Motor neuron (in vitro differentiated cells): Measurements from ENCODE around the gene CACNA1E. TPM values are rescaled to one million over a fixed set of nuclear protein-coding genes. Genes with fewer than 3 reads are reported as not detected.

ENCODE experiments used
- ATAC-seq, 8 experiments: fragments of 200-7000 bp; cut with Tn5 transposase; replicated peaks in 6 of 8; 2 replicates each; pipeline ENCODE4 v1.8.0; 2021; ENCODE audit warnings: mild to moderate bottlenecking in 8 of 8, moderate library complexity in 8 of 8
- H3K27ac ChIP-seq, 2 donors: fragments of 250-450 bp; sonication (Bioruptor Pico); 2 replicates each; pipeline ENCODE4 v1.9.0; 2021; ENCODE audit warnings: antibody characterized with exemption in 2 of 2, mild to moderate bottlenecking in 2 of 2, moderate library complexity in 1 of 2
- H3K4me1 ChIP-seq, 2 donors: fragments of 250-450 bp; sonication (Bioruptor Pico); replicated peaks in 1 of 2; 2 replicates each; pipeline ENCODE4 v1.6.1; 2021; ENCODE audit warnings: antibody characterized with exemption in 2 of 2, mild to moderate bottlenecking in 2 of 2, moderate library complexity in 1 of 2
- H3K4me3 ChIP-seq, 5 donors: fragments of 250-450 bp; sonication (Bioruptor Pico); 2 replicates each; pipeline ENCODE4 v1.9.0; 2021; ENCODE audit warnings: antibody characterized with exemption in 5 of 5, mild to moderate bottlenecking in 5 of 5, moderate library complexity in 4 of 5
- WGBS, 10 experiments: fragments of 450-650 bp; shearing (Covaris generic); methylation state at CpG; one replicate each; pipeline ENCODE4 v1.0.0; 2022; 5-methylcytosine and 5-hydroxymethylcytosine counted together
- in situ Hi-C, 9 experiments: fragments of 400-800 bp; cut with MboI; loops; one replicate each; pipeline ENCODE4 v1.15.0; 2021; ENCODE audit warnings: low sequenced_read_pairs in 9 of 9, low pct_unique_long_range_greater_than_20kb in 2 of 9; ENCODE audit not compliant: unreplicated experiment in 9 of 9
- total RNA-seq, 8 experiments: library from RNA; unstranded; fragments of 300-600 nt; gene quantifications; 2 replicates each; pipeline versions ENCODE4 v1.2.3 to v1.2.4, GENCODE V29; 2022

The CACNA1E gene
- total RNA-seq, 8 experiments from 2014 or later, result 0.10 to 19.4 (median 6.8) TPM

- no peak overlapping the region for H3K4me3 ChIP-seq
- no peak for ATAC-seq
- no peaks in the 10 kb centered on the region for H3K4me1 ChIP-seq
- 0 to 83% (median 65%) methylated on average over 1 to 2 of the region's 2 CpGs for WGBS, 10 experiments
- in situ Hi-C loops, result loop anchor here in 2 of 9 experiments (25.0 kb wide), 2 partner anchors 98 to 198 kb away; partner anchors contain the start of gene CACNA1E (in 1 of the 2)
- no peak overlapping the region for H3K27ac ChIP-seq
These were observed 201.9 kb downstream of the CACNA1E start for GRCh38 chr1:181685211-181685610.

GRCh38 chr1:181701891-181702290 lies 218.6 kb downstream of the CACNA1E start:
- in situ Hi-C loops, result no loop called here
- Histone ChIP-seq H3K4me3 (no peak overlapping the region), H3K27ac (no peak overlapping the region), H3K4me1 (peaks cover 0 to 10% of the 10 kb centered on the region in 2 donors)
- no peak for ATAC-seq
- WGBS, 10 experiments, result 0 to 100% (median 50%) methylated on average over 1 of the region's 1 CpG; no CpG with 5 or more reads in 1 of the 10 experiments

GRCh38 chr1:181704546-181704945 lies 221.2 kb downstream of the CACNA1E start:
- 0 to 46% (median 20%) methylated on average over 1 to 7 of the region's 8 CpGs; no CpG with 5 or more reads in 3 of the 10 experiments for WGBS, 10 experiments
- in situ Hi-C loops, result no loop called here
- Histone ChIP-seq H3K27ac (no peak overlapping the region), H3K4me1 (peaks cover 0 to 10% of the 10 kb centered on the region in 2 donors), H3K4me3 (no peak overlapping the region)
- peak in 5 of 8 experiments; percentile 78 to 100 (median 87) for ATAC-seq

GRCh38 chr1:181711820-181712219 lies 228.5 kb downstream of the CACNA1E start:
- Histone ChIP-seq H3K27ac (no peak overlapping the region), H3K4me3 (no peak overlapping the region), H3K4me1 (peaks cover 0 to 11% of the 10 kb centered on the region in 2 donors)
- no peak for ATAC-seq
- 0 to 88% (median 60%) methylated on average over 1 to 4 of the region's 4 CpGs; no CpG with 5 or more reads in 3 of the 10 experiments for WGBS, 10 experiments
- in situ Hi-C loops, result no loop called here

- ATAC-seq, result peak in 1 of 8 experiments; percentile 18
- 0 to 96% (median 88%) methylated on average over 1 to 9 of the region's 9 CpGs; no CpG with 5 or more reads in 2 of the 10 experiments for WGBS, 10 experiments
- H3K4me3 ChIP-seq, result no peak overlapping the region
- peaks cover 0 to 11% of the 10 kb centered on the region in 2 donors for H3K4me1 ChIP-seq
- in situ Hi-C loops, result no loop called here
- H3K27ac ChIP-seq, result no peak overlapping the region
These were observed 229.4 kb downstream of the CACNA1E start for GRCh38 chr1:181712711-181713110.

GRCh38 chr1:181714428-181714827 lies 231.1 kb downstream of the CACNA1E start:
- no peak overlapping the region for H3K4me3 ChIP-seq
- in situ Hi-C loops, result no loop called here
- H3K4me1 ChIP-seq, result peaks cover 0 to 11% of the 10 kb centered on the region in 2 donors
- WGBS, 10 experiments, result 0 to 85% (median 54%) methylated on average over 1 to 2 of the region's 2 CpGs; no CpG with 5 or more reads in 4 of the 10 experiments
- peak in 6 of 8 experiments; percentile 39 to 79 (median 52) for ATAC-seq
- no peak overlapping the region for H3K27ac ChIP-seq

GRCh38 chr1:181718034-181718433 lies 234.7 kb downstream of the CACNA1E start:
- no peak overlapping the region for H3K27ac ChIP-seq
- peaks cover 0 to 11% of the 10 kb centered on the region in 2 donors for H3K4me1 ChIP-seq
- WGBS, 10 experiments, result 0 to 82% (median 47%) methylated on average over 2 to 6 of the region's 6 CpGs
- no peak overlapping the region for H3K4me3 ChIP-seq
- peak in 1 of 8 experiments; percentile 49 for ATAC-seq
- in situ Hi-C loops, result no loop called here

- Histone ChIP-seq H3K27ac (no peak overlapping the region), H3K4me1 (peaks cover 0 to 7% of the 10 kb centered on the region in 2 donors), H3K4me3 (no peak overlapping the region)
- in situ Hi-C loops, result no loop called here
- 0 to 71% (median 29%) methylated on average over 1 to 4 of the region's 4 CpGs; no CpG with 5 or more reads in 1 of the 10 experiments for WGBS, 10 experiments
- ATAC-seq, result peak in 4 of 8 experiments; percentile 49 to 90 (median 82)
These were observed 243.1 kb downstream of the CACNA1E start for GRCh38 chr1:181726320-181727012.

GRCh38 chr1:181730606-181731005 lies 247.3 kb downstream of the CACNA1E start:
- Histone ChIP-seq H3K4me3 (no peak overlapping the region), H3K27ac (no peak overlapping the region), H3K4me1 (peaks cover 0 to 7% of the 10 kb centered on the region in 2 donors)
- whole genome bisulfite sequencing, 10 experiments, result 0 to 88% (median 84%) methylated on average over 1 to 7 of the region's 7 CpGs; no CpG with 5 or more reads in 4 of the 10 experiments
- in situ Hi-C loops, result no loop called here
- no peak for ATAC-seq

- Histone ChIP-seq H3K4me1 (no peaks in the 10 kb centered on the region), H3K27ac (no peak overlapping the region), H3K4me3 (no peak overlapping the region)
- in situ Hi-C loops, result no loop called here
- 42 to 100% (median 96%) methylated on average over 2 to 10 of the region's 31 CpGs; no CpG with 5 or more reads in 3 of the 10 experiments for WGBS, 10 experiments
- no peak for ATAC-seq
These were observed 249.1 kb downstream of the CACNA1E start for GRCh38 chr1:181732218-181732990.

GRCh38 chr1:181733486-181733885 lies 250.2 kb downstream of the CACNA1E start:
- Histone ChIP-seq H3K4me3 (no peak overlapping the region), H3K27ac (no peak overlapping the region), H3K4me1 (no peaks in the 10 kb centered on the region)
- 40 to 98% (median 88%) methylated on average over 1 to 13 of the region's 14 CpGs; no CpG with 5 or more reads in 5 of the 10 experiments for WGBS, 10 experiments
- no peak for ATAC-seq
- in situ Hi-C loops, result no loop called here

- in situ Hi-C loops, result no loop called here
- 8 to 100% (median 55%) methylated on average over 1 to 5 of the region's 5 CpGs; no CpG with 5 or more reads in 4 of the 10 experiments for WGBS, 10 experiments
- ATAC-seq, result peak in 3 of 8 experiments; percentile 32 to 82 (median 36)
- no peaks in the 10 kb centered on the region for H3K4me1 ChIP-seq
- H3K4me3 ChIP-seq, result no peak overlapping the region
- no peak overlapping the region for H3K27ac ChIP-seq
These were observed 253.7 kb downstream of the CACNA1E start for GRCh38 chr1:181737056-181737455.

- Histone ChIP-seq H3K27ac (no peak overlapping the region), H3K4me3 (no peak overlapping the region), H3K4me1 (no peaks in the 10 kb centered on the region)
- 10 to 91% (median 72%) methylated on average over 2 to 9 of the region's 9 CpGs; no CpG with 5 or more reads in 5 of the 10 experiments for WGBS, 10 experiments
- in situ Hi-C loops, result no loop called here
- no peak for ATAC-seq
These were observed 255.9 kb downstream of the CACNA1E start for GRCh38 chr1:181739214-181739613.
